Astrocyte of the cerebellum (primary cell): ENCODE results near the gene HLA-E.
"Not testable (repeated sequence)": the region's sequence is repeated elsewhere in the genome, so short reads cannot be mapped to it uniquely, and the experiment has no call there.

Source experiments
- DNase-seq: peaks from one replicate; pipeline ENCODE4 v3.0.0-alpha.2; 2011; ENCODE audit warnings: low read depth
- H3K4me3 ChIP-seq: 2 replicates; pipeline ENCODE4 v1.5.1; 2011; ENCODE audit warnings: mild to moderate bottlenecking, low read depth, low read length, moderate library complexity
- CTCF ChIP-seq: IDR thresholded peaks from 2 replicates; pipeline ENCODE4 v1.5.1; 2012; ENCODE audit warnings: low read length, low read depth, moderate library complexity, mild to moderate bottlenecking; ENCODE audit errors: missing control alignments
- in situ Hi-C: cut with HindIII; loops from 2 replicates; pipeline ENCODE4 v1.10.0; 2017; ENCODE audit warnings: low sequenced_read_pairs

HLA-E gene

GRCh38 chr6:30511169-30511546, 21.8 kb downstream of the HLA-E start:
- TF ChIP-seq CTCF = no peak
- no peak overlapping the region for H3K4me3 ChIP-seq
- no peak for DNase-seq
- in situ Hi-C loops = no loop called here

DNA sequence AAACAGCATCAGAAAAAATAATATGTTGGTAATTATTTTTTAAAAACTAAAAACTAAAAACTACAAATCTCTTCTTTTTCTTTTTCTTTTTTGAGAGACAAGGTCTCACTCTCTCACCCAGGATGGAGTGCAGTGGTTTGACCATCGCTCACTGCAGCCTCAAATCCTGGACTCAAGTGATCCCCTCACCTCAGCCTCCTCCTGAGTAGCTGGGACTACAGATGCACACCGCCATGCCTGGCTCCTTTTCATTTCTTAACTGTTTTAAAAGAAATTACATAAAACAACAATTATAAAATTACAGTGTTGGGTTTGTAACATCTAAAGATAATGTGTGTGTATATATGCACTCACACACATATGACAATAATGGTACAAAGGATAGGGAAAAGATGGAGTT, 24.1 kb downstream of the HLA-E start:
- no peak for DNase-seq
- H3K4me3 ChIP-seq = no peak overlapping the region
- no peak for TF ChIP-seq CTCF
- in situ Hi-C loops = no loop called here

- no peak for DNase-seq
- H3K4me3 ChIP-seq = no peak overlapping the region
- no peak for TF ChIP-seq CTCF
- in situ Hi-C loops = no loop called here
These were observed 25.8 kb downstream of the HLA-E start for GRCh38 chr6:30515106-30515505.

GRCh38 chr6:30515944-30516753, 26.8 kb downstream of the HLA-E start:
- in situ Hi-C loops = no loop called here
- TF ChIP-seq CTCF = no peak
- peak; percentile 75 for DNase-seq
- peak overlapping the region; percentile 33 for H3K4me3 ChIP-seq

- in situ Hi-C loops, DNase-seq: not testable (repeated sequence)
- H3K4me3 ChIP-seq = peak overlapping the region; percentile 33
These were observed 27.4 kb downstream of the HLA-E start for GRCh38 chr6:30516754-30517076.

- in situ Hi-C loops, DNase-seq, H3K4me3 ChIP-seq: not testable (repeated sequence)
These were observed 28.6 kb downstream of the HLA-E start for GRCh38 chr6:30517767-30518504.

GRCh38 chr6:30518505-30519145, 29.3 kb downstream of the HLA-E start:
- DNase-seq, H3K4me3 ChIP-seq, in situ Hi-C loops: not testable (repeated sequence)

DNA sequence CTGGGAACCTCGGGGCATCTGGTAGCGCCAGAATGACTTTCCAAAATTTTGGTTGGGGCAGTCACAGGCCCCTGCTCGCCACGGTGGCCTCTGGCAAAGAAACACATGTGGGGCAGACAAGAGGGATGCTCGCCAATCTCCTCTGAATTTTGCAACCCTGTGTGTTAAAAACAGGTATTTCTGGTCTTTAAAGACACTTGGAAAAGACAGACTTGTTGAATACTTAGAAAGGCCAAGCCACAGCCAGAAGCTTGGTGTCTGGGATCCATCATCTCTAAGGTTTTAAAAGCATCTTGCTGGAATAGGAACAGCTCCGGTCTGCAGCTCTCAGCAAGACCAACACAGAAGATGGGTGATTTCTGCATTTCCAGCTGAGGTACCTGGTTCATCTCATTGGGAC, 31.2 kb downstream of the HLA-E start:
- no peak for DNase-seq
- TF ChIP-seq CTCF = no peak
- in situ Hi-C loops = no loop called here
- H3K4me3 ChIP-seq = no peak overlapping the region

- H3K4me3 ChIP-seq, in situ Hi-C loops, DNase-seq: not testable (repeated sequence)
These were observed 31.8 kb downstream of the HLA-E start for GRCh38 chr6:30521082-30521481.

DNA sequence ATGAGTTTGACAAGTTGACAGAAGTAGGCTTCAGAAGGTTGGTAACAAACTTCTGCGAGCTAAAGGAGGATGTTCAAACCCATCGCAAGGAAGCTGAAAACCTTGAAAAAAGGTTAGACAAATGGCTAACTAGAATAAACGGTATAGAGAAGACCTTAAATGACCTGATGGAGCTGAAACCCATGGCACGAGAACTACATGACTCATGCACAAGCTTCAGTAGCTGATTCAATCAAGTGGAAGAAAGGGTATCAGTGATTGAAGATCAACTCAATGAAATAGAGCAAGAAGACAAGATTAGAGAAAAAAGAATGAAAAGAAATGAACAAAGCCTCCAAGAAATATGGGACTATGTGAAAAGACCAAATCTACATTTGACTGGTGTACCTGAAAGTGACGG, 32.6 kb downstream of the HLA-E start:
- H3K4me3 ChIP-seq, in situ Hi-C loops, DNase-seq: not testable (repeated sequence)

- in situ Hi-C loops, H3K4me3 ChIP-seq, DNase-seq: not testable (repeated sequence)
These were observed 37.1 kb downstream of the HLA-E start for GRCh38 chr6:30526444-30526843.
